Measurements from ENCODE around the gene RAB27B.
"Not testable (repeated sequence)": the region's sequence is repeated elsewhere in the genome, so short reads cannot be mapped to it uniquely, and the experiment has no call there.

Gene RAB27B

DNA sequence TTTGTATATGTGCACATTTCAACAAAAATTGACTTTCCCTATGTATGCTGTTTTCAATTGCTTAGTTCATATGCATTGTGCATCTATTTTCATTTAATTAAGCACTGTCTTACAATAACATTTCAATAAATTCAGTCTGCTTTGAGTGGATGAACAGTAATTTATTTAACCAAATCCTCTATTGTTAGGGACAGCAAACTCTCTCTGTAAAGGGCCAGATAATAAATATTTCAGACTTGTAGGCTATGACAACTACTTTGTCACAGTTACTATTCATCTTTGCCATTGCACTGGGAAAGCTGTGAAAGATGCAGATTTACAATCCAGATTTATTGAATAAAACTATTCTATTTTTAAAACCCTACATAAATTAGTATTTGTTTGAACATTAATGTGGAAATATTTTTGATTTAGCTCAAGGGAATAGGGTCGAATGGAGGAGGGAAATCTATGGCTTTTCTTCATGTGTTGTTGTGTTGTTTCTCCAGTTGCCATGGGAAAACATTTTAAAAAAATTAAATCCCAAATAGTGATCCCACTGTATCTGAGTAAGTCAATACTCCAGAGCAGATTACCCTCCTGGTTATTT, 14.2 kb upstream of the RAB27B start:
- no peak for DNase-seq (ENCODE audit: low read depth)
- no peak overlapping the region for H3K4me3 ChIP-seq (ENCODE audit: low read depth, low read length)
- TF ChIP-seq, protein P1, sequence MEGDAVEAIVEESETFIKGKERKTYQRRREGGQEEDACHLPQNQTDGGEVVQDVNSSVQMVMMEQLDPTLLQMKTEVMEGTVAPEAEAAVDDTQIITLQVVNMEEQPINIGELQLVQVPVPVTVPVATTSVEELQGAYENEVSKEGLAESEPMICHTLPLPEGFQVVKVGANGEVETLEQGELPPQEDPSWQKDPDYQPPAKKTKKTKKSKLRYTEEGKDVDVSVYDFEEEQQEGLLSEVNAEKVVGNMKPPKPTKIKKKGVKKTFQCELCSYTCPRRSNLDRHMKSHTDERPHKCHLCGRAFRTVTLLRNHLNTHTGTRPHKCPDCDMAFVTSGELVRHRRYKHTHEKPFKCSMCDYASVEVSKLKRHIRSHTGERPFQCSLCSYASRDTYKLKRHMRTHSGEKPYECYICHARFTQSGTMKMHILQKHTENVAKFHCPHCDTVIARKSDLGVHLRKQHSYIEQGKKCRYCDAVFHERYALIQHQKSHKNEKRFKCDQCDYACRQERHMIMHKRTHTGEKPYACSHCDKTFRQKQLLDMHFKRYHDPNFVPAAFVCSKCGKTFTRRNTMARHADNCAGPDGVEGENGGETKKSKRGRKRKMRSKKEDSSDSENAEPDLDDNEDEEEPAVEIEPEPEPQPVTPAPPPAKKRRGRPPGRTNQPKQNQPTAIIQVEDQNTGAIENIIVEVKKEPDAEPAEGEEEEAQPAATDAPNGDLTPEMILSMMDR (conservative IDR thresholded peaks at IDR 0.05; ENCODE audit: low read depth, low read length): no peak

DNA sequence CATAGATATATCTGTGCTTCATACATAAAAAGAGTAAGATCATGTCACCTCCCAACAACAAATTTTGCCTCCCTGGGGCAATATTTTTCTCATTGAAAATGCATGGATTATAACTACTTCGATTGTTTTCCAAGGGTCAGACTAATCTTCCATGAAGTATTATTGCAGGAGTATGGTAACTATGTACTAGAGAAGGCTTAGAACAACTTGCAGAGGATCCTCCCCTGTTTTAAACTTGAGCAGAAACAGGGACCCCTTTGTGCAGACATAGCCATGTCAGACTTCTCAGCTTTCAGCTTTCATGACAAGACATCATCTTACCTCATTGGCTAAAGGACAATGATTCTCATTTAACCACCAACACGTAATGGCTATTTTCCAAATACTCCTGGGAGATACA, 13.2 kb upstream of the RAB27B start:
- no peak overlapping the region for H3K4me3 ChIP-seq (ENCODE audit: low read depth, low read length)
- TF ChIP-seq, protein P1 (conservative IDR thresholded peaks at IDR 0.05; ENCODE audit: low read depth, low read length): no peak
- no peak for DNase-seq (ENCODE audit: low read depth)

DNA sequence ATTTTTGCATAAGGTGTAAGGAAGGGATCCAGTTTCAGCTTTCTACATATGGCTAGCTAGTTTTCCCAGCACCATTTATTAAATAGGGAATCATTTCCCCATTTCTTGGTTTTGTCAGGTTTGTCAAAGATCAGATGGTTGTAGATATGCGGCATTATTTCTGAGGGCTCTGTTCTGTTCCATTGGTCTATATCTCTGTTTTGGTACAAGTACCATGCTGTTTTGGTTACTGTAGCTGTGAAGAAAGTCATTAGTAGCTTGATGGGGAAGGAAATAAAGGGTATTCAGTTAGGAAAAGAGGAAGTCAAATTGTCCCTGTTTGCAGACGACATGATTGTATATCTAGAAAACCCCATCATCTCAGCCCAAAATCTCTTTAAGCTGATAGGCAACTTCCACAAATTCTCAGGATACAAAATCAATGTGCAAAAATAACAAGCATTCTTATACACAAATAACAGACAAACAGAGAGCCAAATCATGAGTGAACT, 7.4 kb upstream of the RAB27B start:
- not testable (repeated sequence) for H3K4me3 ChIP-seq (ENCODE audit: low read depth, low read length); DNase-seq (ENCODE audit: low read depth)

DNA sequence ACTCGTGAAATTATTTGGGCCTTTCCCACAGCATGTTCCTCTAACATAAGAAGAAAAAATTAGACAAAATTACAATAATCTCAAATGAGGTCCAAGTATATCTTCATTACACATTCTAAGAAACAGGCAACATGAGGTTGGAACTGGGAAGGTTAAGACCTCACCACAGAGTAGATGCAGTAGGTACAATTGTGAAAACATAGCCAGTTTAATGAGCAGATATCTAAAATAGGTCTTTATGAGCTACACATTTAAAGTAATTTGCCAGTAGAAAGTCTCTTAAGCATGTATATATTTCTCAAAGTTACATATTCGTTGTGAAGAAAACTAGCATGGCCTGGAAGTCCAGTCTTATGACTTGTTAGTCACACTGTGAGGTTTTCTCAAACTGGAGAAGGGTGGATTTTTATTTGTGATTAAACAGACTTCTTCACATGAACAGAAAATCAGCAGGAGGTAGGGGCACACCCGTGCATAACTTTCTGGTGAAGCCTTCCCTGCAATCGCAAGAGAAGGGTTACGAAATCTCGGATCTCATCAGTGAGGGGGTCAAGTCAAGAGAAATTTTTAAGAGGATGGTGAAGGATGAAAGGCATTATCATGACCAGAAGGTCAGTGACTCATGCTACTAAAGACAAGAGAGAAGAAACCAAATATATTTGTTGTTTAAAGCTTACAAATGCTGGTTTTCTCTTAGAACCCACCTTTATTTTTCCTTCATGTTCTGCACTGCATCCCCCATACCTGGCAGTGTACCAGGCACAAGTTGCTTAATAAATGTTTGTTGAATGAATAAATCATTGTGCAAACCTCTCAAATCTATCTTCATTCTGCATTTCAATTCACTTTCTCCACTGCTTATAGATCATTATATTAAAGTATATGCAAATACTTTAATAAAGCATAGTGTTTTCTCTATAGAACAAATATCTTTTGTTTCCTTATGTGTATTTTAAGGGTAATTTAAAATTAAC, 5.1 kb upstream of the RAB27B start:
- peak; percentile 100 for DNase-seq (ENCODE audit: low read depth)
- H3K4me3 ChIP-seq (ENCODE audit: low read depth, low read length): no peak overlapping the region
- TF ChIP-seq, protein P1 (conservative IDR thresholded peaks at IDR 0.05; ENCODE audit: low read depth, low read length): no peak

DNA sequence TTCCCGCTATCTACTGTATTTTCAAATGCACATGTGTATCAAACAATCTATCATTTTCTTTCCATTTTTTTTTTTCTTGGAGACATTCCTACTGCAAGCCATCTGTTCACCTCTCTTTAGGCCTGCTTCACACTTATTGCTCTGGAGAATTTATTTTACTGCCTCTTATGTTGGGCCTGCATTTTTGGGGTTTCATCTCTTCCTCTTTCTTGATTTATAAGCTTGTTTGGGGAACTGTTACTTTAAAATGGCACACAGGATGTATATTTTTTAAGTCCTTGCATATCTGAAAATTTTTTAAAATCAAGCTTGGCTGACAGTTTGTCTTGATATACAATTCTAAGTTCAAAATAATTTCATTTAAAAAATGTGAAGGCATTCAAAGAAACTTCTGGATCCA, 3.5 kb upstream of the RAB27B start:
- DNase-seq (ENCODE audit: low read depth): no peak
- TF ChIP-seq, protein P1 (conservative IDR thresholded peaks at IDR 0.05; ENCODE audit: low read depth, low read length): no peak

DNA sequence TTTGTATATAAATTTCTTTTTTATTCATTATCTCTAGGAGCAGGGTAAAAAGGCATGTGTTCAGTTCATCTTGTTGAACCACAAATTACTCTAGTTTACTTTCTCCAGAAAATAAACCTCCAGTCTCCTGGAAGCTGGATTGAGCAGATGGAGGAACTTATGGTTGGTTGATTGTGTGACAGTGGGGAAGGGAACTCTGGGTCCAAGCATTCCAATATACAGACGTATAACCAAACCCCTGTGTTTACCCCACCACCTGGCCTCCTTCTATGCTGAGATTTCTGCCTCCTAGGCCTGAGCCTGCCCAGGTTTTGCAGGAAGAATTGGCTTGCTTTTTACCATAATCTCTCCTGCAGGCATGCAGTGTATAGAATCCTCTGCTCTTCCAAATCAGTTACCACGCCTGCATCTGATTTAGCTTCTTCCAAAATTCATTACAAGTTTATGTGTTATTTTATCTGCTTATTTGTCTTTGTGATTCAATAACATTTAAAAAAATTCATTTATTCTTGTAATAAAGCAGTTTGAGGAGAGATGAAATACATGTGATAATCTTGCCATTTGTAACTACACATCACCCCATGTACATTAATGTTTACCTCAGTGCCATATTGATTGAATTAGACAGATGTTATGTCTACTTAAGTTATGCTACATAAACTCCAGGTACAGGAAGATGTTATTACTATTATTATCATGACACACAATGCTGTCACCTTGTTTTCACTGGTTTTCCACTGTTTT, 2.5 kb upstream of the RAB27B start:
- H3K4me3 ChIP-seq (ENCODE audit: low read depth, low read length): no peak overlapping the region
- TF ChIP-seq, protein P1 (conservative IDR thresholded peaks at IDR 0.05; ENCODE audit: low read depth, low read length): no peak
- no peak for DNase-seq (ENCODE audit: low read depth)

More for the DNA sequence above, 3.5 kb upstream of the RAB27B start:
- no peak overlapping the region for H3K4me3 ChIP-seq (ENCODE audit: low read depth, low read length)

DNA sequence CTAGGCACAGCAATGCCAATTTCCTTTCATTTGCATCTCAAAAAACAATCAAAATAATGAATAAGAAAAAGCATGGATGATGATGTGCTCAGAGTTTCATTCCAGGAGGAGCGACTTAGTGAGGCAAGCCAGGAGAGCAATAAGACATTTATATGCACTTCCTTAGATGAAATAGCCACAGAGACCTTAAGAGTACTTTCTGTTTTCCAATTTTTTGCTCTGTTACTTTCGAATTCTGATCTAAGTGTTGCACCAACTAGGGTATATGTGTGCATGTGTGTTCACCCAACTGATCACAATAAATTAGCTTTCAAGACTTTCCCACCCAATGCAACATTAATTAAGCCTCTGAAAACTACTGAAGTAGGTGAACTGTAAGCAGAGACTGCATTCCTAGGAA, 709 bp downstream of the RAB27B start:
- TF ChIP-seq, protein P1 (conservative IDR thresholded peaks at IDR 0.05; ENCODE audit: low read depth, low read length): no peak
- peak; percentile 64 for DNase-seq (ENCODE audit: low read depth)
- peak overlapping the region; percentile 79 for H3K4me3 ChIP-seq (ENCODE audit: low read depth, low read length)

All from choroid plexus epithelial cell (primary cell).